Activated CD4-positive, CD25-positive, alpha-beta regulatory T cell treated with anti-CD3 and anti-CD28 coated beads, Interleukin-2, amount 50 U/mL, for 16 hours (primary cell): ENCODE results near the gene SUDS3.

ENCODE experiments used
- DNase-seq: peaks from one replicate; pipeline ENCODE4 v3.0.0-alpha.2; 2020; ENCODE audit warnings: low read depth, low spot score

The SUDS3 gene

DNA sequence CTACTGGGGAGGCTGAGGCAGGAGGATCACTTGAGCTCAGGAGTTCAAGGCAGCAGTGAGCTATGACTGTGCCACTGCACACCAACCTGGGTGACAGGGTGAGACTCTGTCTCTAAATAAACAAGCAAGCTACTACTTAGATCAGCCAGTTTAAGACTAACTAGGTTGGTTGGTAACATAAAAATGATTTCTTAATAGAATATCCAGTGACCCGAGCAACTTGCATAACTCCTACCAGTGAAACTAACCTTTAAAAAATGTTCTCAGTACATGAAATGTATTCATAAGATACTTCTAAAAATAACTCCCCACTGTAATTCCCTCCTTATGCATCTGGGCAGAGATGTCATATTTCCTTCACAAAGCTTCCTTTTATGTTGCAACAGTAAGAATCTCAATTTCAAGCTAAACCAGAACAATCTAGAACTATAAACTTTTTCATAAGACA, 19.5 kb upstream of the SUDS3 start:
- no peak for DNase-seq

DNA sequence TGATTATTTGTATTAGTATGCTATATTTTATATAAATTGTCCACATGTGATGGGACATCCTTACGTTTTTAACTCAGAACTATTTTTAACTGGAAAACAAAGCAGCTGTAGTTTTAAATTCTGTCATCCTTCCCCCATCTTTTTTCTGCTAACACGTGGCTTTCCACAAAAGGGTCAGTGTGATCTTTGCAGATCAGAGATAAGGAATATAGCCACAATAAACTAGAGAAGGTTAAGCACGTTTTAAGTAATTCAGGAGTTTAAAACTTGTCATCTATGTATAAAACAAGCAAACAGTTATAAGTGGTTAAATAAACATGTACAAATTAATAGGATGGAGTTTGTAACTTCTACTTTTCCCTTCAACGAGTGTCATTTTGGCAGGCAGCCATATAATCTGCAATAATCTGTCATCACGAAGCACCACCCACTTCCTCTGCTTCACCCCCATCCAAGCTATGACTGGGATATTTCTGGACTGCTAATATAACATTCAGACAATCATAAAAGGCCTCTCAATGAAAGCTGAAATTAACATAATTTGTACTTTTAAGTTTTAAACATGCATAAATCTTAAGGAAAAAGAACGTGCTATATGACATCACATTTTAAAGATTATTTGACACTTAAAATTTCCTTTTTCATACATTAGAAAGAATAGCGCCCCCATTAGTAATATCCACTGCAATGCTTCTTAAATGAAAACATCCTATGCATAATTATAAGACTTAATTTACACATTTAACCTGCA, 18.9 kb upstream of the SUDS3 start:
- no peak for DNase-seq

DNA sequence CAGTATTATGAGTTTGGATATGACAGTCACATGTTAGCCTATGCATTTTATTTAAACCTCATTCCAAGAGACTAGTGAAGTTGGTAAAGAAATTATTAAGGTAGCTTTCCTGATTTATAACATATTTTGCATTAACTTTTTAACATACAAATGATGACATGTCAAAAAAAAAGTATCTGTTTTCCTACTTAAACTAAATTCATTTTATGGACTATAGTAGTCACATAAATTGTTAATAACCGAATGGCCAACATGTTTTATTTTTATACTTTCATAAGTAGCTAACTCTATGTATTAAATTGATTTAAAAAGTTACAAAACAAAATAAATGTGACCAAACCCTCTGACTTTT, 18.4 kb upstream of the SUDS3 start:
- DNase-seq, result no peak

DNA sequence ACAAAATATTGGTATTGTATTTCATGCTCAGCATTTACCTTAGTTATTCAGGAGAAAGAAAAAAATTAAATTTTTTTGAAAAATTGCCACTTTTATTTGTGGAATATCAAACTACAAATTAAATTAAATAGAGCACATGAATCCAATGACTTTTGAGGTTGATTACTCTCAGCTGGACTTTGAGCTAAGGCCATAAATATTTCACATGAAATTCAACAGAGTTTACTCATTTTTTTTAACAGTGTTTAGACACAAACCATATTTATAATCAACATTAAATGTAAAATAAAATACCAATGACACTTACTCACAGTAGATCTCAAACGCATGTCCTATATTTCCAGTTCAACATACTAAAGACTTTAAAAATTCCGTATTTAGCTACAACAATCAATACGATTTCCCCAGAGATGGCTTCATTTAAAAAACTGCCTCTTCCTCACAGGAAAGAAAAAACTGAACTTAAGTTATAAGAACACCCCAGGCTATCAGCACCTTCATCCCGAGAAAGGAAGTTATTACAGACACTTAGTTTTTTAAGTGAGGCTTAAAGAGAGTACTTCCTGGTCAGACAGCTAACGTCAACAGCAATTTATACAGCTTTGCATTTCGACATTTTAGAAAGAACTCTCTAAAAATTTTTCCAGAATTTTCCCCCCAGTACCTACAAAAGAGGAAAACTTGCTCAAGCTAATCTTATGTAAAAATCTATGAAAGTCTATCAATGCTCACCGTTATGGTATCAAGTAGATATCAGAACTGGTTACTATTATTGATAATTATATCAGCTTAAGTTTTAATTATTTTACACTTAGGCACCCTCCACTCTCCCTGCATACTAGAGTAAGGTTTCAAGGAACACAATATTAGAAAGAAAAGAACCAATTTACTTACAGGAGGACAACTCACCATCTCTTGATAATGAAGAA, 17.5 kb upstream of the SUDS3 start:
- DNase-seq, result no peak

DNA sequence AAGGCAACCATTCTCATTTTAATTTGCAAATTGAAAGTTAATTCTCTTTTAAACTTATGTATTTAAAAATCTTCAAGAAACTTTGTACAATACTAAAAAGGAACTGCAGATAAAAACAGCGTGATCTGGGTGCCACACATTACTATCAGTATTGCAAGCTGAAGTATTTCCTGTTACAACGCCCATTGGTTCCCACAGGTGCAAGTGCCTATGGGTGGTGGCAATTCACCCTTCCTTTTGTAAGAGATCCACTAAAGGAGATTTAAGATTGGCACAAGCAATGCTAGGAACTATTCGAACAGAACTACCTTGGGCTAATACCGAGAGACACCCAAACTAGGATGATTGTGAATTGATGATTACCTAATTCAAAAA, 16.8 kb upstream of the SUDS3 start:
- no peak for DNase-seq

DNA sequence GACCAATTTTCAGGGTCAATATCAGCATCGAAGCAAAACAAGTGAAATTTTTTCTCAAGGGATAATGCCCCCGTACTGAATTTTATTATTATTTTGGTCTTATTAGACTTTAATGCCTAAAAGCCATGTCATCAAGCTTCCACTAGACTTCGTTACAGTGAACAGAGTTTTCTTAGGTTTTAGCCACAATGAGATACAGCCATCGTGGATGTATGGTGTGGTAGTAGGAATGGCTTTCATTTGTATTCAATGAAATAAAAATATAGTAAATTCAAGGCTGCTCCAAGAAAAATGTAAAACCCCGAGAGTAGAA, 15.3 kb upstream of the SUDS3 start:
- DNase-seq, result no peak

DNA sequence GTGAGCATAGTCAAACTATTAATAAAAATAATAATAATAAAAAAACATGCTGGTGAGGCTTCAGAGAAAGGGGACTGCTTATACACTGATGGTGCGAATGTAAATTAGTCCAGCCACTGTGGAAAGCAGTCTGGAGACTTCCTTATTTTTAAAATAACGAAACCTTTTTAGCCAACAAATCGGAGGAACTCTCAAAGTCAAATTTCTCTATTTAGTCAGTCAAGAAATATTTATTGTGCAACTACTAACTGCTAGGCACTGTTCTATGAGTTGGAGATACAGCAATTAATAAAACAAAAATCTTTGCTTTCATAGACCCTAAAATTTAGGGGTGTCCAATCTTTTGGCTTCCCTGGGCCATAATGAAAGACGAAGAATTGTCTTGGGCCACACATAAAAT, 14.5 kb upstream of the SUDS3 start:
- no peak for DNase-seq

DNA sequence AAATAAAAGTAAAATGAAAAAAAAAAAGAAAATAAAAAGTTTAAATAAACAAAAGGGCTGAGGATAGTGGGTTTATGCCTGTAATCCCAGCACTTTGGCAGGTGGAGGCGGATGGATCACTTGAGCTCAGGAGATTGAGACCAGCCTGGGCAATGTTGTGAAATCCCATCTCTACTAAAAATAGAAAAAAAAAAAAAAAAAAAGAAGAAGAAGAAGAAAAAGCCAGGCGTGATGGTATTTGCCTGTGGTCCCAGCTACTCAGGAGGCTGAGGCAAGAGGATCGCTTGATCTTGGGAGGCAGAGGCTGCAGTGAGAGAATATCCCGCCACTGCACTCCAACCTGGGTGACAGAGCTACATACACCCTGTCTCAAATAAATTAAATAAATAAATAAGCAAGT, 7.5 kb upstream of the SUDS3 start:
- no peak for DNase-seq

DNA sequence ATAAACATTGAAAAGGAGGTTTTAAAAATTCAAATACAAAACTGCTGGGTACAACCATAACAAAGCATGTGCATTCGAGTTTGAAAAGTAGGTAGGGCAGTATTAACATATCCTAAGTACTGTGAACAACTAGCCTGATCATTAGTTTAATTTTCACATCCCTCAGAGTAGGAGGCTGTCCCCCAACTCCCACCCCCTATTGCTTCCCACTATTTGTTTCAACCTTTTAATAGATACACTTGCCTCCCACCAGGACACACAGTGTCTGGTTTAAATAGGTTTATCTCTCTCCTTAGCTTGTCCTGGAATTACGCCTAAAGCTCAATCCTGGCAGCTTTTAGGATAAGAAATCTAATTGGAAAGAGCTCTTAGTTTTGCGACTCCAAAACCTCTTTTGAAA, 5.8 kb upstream of the SUDS3 start:
- no peak for DNase-seq

DNA sequence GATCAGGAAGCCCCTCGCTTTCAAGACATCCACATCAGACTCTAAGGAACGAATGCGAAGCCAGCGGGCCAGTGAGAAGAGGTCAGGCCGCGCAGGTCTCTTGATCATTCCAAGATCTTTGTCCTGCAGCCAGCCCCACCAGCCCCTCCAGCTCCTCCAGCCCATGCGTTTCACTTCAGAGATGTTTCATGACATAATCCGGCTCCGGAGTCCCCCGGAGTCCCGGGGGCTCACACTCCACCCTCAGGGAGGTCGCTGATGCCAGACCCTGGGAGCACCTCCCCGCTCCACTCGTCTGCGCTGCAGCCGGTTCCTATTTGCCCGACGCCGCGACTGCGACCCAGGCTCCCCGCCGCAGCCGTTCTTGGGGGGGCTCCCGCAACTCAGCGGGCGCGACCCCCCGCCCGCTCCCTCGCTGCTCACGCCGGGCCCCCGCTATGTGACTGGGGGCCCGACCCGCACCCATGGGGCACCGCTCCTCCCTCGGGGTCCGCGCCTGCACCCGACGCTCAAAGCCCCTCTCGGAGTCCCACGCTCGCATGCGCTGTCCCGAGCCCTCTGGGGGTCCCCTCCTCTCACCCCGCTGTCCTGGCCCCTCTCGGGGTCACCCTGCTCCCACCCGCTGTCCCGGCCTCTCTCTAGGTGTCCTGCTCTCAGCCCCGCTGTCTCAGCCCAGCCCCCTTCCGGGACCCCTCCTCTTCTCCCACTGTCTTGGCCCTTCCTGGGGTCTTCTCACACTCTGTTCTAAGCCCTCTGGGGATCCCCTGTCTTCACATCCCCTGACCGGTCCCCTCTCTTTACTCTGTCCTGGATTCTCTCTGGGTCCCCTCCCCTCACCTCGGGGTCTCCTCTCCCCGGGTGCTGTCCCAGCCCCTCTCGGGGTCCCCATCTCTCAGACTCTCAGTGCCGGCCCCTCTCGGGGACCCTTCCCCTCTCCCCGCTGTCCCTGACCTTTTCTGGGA, 4.8 kb upstream of the SUDS3 start:
- DNase-seq, result no peak

DNA sequence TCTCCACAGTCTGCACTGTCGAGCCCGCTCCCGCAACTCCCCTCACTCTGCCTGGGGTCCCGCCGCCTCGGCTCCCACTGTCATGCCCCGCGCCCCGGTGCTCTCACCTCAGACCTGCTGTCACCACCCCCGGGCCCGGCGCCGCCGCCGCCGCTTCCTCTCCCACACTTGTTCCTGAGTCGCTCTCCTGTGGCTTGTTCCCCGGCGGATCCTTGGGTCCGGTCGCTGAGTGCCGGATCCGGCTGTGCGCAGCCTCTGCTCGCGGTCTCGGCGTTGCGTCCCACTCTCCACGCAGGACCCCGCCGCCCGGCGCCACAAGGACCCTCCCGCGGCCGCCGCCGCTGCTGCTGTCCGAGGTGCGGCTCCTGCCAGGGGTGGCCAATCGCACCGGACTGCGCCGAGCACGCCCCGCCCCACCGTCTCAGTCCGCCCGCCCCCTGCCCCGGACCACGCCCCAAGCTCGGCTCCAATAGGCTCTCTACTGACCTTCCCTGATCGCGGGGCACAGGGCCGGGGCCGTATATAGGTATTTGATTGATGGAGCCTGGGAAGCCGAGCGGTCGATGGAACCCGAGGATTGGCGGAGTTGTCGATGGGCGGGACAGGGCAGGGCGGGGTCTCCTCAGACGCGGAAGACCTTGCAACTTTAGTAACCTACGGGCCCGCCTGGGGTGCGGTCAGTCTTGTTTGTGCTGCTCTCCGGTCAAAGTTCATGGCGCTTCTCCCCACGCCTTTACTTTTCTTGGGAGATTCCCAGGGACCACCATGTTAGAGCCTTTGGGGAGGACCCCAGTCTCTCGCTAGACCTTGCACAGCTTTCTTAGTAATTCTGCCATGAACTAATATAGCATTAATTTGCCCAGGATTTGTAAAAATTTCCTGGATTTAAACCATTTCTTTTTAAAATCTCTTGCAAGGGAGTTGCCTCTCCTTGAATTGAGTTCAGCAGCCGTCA, 3.5 kb upstream of the SUDS3 start, which contains the start of gene TAOK3:
Gene TAOK3, minus strand, starts transcription at position 367 of the 955 bp plus-strand sequence. CDS start 117,340 bp downstream, outside the sequence.
- peak; percentile 97 for DNase-seq

DNA sequence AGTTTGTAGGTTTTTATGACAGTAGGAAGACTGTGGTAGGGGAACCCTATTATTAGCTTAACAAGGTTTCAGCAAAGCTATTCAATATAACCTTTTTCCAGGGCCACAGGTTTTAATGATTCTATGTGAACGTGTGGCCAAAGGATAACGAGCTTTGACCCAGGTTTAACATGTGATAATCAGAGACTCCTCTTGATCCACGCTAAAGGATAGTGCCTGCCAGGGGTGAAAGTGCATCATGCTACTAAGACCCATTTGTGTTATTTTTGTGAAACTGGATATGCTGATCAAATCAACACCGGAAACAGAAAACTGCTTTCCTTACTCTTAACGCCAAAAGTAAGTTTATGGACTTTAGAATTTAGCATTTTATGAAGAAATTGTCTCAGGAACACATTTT, 2.7 kb upstream of the SUDS3 start:
- no peak for DNase-seq

DNA sequence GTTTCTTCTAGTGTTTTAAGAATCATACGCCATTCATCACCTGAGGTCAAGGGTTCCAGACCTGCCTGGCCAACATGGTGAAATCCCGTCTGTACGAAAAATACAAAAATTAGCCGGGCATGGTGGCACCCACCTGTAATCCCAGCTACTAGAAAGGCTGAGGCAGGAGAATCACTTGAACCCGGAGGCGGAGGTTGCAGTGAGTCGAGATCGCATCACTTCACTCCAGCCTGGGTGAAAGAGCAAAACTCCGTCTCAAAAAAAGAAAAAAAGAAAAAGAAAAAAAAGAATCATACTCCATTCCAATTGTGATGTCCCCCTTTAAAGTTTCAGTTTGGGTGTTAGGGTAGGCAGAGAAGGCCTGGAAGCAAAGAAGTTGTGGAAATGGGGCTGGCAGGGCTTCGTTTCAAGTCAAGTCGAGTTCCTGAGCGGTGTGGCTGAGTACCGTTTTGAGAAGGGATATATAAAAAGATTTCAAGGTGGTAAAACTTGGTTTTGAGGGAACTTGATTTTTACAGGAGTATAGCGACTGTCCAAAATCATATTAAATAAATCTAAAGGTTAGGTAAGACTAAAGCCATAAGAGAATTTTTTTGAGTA, 2.1 kb upstream of the SUDS3 start:
- DNase-seq, result no peak

DNA sequence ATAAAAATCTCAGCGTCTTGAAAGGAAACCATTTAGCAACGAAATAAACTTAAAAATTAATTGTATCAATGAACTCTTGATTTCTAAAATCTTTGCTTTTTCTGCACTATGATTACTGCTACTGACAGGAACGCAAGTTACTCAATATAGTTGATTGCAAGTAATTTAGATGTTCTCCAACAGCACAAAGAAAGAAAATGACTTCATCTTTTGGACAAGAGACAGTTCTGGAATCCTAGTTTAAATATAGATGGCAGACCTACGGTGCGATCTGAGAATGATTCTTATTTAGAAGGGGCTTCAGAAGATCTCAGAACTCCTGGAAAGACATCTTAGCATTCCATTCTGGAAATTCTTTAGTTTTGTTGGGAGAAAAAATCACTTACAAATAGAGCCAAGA, 1.4 kb upstream of the SUDS3 start:
- no peak for DNase-seq

DNA sequence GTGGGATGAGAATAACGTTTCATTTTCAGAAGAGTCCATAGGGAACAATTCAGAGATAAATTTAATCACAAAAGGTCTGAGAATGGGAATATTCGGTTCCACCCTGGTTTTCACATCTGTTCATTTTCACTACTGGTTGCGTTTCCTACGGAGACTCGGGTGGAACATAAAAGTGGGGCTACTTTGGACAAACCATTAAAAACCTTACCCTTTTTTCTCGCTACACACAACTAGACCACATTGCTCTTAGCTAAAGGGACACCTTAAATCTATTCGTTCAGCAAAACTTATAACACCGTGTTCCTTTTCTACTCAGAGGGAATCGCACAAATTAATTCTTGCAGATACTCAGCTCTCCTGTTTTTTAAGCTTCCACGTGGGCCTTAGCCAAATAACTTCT, 1.0 kb upstream of the SUDS3 start:
- DNase-seq, result no peak

DNA sequence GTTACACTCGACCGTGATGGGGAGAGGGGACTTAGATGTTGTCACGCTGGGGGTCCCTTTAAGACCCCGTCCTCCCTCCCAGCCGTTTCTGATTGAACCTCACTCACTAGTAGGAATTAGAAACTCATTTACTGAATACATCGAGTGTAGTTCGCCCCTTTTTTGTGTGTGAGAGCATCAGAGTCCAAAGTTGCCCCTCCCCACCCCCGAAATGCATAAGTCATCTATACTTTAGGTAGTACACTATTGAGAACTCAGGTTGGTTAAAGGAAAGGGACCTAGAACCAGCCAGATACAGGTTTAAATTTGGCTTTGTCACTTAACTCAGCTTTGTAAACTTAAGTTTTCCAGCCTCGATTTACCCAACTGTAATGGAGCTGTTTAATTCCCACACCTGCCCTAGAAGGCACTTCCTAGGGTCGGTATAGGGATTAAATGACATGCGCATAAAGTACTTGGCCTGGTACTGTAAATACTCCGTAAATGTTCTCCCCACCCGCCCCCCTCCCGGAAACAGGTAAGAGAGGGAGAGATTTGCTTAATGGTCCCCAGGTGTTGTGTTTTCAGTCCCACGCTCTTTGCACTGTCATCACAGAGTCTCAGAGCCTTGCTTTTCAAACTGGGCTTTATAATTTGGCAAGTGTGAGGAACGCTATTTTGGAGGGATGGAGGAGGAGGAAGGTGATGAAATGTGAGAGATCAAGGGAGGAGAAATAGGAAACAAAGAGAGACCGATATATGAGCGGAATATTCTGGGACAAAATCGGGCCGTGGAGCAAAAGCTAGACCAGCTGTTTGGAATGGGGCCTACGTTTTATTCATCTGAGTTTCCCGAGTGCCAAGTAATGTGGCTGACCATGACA, 897 bp downstream of the SUDS3 start:
- no peak for DNase-seq

DNA sequence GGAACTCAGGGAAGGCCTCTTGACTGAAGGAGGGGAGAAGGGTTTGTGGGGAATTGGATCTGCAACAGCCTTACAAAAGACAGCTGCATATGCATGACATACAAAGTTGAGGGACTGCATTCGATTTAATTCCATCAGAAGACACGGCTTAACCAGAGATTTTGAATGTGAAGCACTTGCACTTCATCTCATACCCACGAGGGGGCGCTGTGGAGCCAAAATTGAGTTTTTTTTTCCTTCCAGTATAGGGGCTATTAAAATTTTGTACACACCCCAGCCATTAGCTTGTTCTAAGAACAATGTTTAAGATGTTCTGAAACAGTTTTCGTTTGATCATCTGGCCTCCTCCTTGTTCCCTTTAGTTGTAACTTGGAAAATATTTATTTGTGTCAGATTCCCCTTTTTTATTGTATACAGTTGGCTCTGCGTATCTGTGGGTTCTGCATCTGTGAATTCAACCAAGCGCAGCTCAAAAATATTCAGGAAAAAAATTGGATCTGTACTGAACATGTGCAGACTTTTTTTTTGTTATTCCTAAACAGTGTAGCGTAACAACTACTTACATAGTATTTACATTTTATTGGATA, 1.6 kb downstream of the SUDS3 start:
- peak; percentile 58 for DNase-seq

DNA sequence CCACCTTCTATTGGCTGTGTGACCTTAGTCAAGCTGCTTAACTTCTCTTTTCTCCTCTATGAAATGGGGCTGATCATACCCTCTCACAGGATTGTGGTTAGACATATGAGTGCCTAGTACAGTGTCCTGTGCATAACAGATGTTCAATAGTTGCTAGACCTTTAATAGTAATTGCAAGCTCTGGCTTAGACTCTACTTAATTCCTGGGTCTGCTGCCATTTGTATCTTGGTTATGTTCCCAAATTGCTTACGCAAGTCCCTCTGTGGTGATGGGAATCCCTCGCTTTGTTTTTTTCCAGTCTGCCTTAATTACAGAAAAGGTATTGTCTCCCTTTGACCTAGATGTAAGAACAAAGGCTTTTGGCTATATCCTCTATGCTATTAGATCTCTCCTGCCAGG, 15.1 kb downstream of the SUDS3 start:
- no peak for DNase-seq

DNA sequence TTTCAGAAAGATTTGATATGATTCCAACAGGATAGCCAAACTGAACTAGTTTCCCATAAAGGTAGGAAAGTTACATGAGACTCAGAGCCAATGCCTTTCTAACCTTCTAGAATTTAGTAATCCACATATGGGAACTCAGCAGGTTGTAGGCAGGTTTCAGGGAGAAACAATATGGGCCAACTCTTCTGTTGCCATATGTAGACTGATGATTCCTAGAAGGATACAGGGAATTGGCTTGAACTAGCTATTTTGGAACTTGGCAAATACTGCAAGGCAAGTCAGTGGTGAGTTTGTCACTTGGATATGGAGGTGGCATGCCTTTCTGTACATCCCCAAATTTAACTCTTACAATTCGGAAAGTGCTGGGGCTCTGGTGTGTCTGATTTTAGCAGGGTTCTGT, 15.5 kb downstream of the SUDS3 start:
- no peak for DNase-seq
